ENCODE results near the gene SLC13A2. TPM values are rescaled to one million over a fixed set of nuclear protein-coding genes. Genes with fewer than 3 reads are reported as not detected.
"Not testable (repeated sequence)": the region's sequence is repeated elsewhere in the genome, so short reads cannot be mapped to it uniquely, and the experiment has no call there.

The SLC13A2 gene
- total RNA-seq: under 1 TPM in 1 of 2 donors, not detected in 1; 0.14 TPM
- long read RNA-seq, donor 1: 0 reads
- long read RNA-seq, donor 2: 0 reads

- no peak for DNase-seq (ENCODE audit: low spot score)
- intact Hi-C loops (cut with DNase I): loop anchor here in 1 of 2 donors (10.0 kb wide), 1 partner anchor 759 kb away; no protein-coding TSS in a partner anchor
Observed at GRCh38 chr17:28473542-28473941, at the start of gene SLC13A2. TSS of gene SLC13A2 (plus strand) at chr17:28473644. CDS start at chr17:28473713, 69 bp downstream.

GRCh38 chr17:28425206-28425605 lies 48.2 kb upstream of the SLC13A2 start:
- DNase-seq (ENCODE audit: low spot score): no peak
- intact Hi-C loops (cut with DNase I): no loop called here

GRCh38 chr17:28426081-28426519 lies 47.3 kb upstream of the SLC13A2 start:
- intact Hi-C loops (cut with DNase I): no loop called here
- DNase-seq (ENCODE audit: low spot score): no peak

- DNase-seq (ENCODE audit: low spot score): no peak
- intact Hi-C loops (cut with DNase I): no loop called here
Observed at GRCh38 chr17:28427371-28427770, 46.1 kb upstream of the SLC13A2 start.

- DNase-seq (ENCODE audit: low spot score); intact Hi-C loops (cut with DNase I): not testable (repeated sequence)
Observed at GRCh38 chr17:28427982-28428381, 45.5 kb upstream of the SLC13A2 start.

GRCh38 chr17:28433721-28434120 lies 39.7 kb upstream of the SLC13A2 start:
- no peak for DNase-seq (ENCODE audit: low spot score)

GRCh38 chr17:28434326-28434725 lies 39.1 kb upstream of the SLC13A2 start:
- intact Hi-C loops (cut with DNase I): loop anchor here in 1 of 2 donors (5.0 kb wide), 1 partner anchor 182 kb away; no protein-coding TSS in a partner anchor
- DNase-seq (ENCODE audit: low spot score): not testable (repeated sequence)

More at GRCh38 chr17:28433721-28434120, 39.7 kb upstream of the SLC13A2 start:
- intact Hi-C loops (cut with DNase I): loop anchor here in 1 of 2 donors (5.0 kb wide), 1 partner anchor 181 kb away; no protein-coding TSS in a partner anchor

- intact Hi-C loops (cut with DNase I): loop anchor here in 1 of 2 donors (10.0 kb wide), 1 partner anchor 71 kb away; no protein-coding TSS in a partner anchor
- no peak for DNase-seq (ENCODE audit: low spot score)
Observed at GRCh38 chr17:28443901-28444638, 29.4 kb upstream of the SLC13A2 start.

- DNase-seq (ENCODE audit: low spot score): no peak
- intact Hi-C loops (cut with DNase I): loop anchor here in 1 of 2 donors (10.0 kb wide), 1 partner anchor 68 kb away; no protein-coding TSS in a partner anchor
Observed at GRCh38 chr17:28446716-28447395, 26.6 kb upstream of the SLC13A2 start.

GRCh38 chr17:28447396-28447760 lies 26.1 kb upstream of the SLC13A2 start:
- DNase-seq (ENCODE audit: low spot score): no peak
- intact Hi-C loops (cut with DNase I): loop anchor here in 1 of 2 donors (10.0 kb wide), 1 partner anchor 67 kb away; no protein-coding TSS in a partner anchor

GRCh38 chr17:28449859-28450258 lies 23.6 kb upstream of the SLC13A2 start:
- DNase-seq (ENCODE audit: low spot score): no peak
- intact Hi-C loops (cut with DNase I): loop anchor here in 1 of 2 donors (10.0 kb wide), 1 partner anchor 65 kb away; no protein-coding TSS in a partner anchor

GRCh38 chr17:28457890-28458289 lies 15.6 kb upstream of the SLC13A2 start:
- intact Hi-C loops (cut with DNase I): no loop called here
- DNase-seq (ENCODE audit: low spot score): no peak

GRCh38 chr17:28458881-28459280 lies 14.6 kb upstream of the SLC13A2 start:
- DNase-seq (ENCODE audit: low spot score); intact Hi-C loops (cut with DNase I): not testable (repeated sequence)

- intact Hi-C loops (cut with DNase I): no loop called here
- DNase-seq (ENCODE audit: low spot score): no peak
Observed at GRCh38 chr17:28460901-28461300, 12.5 kb upstream of the SLC13A2 start.

- DNase-seq (ENCODE audit: low spot score): no peak
- intact Hi-C loops (cut with DNase I): loop anchor here in 1 of 2 donors (1.0 kb wide), 1 partner anchor 35 kb away; no protein-coding TSS in a partner anchor
Observed at GRCh38 chr17:28466001-28466400, 7.4 kb upstream of the SLC13A2 start.

GRCh38 chr17:28466521-28467048 lies 6.9 kb upstream of the SLC13A2 start:
- DNase-seq (ENCODE audit: low spot score): no peak
- intact Hi-C loops (cut with DNase I): loop anchor here in 1 of 2 donors (1.0 kb wide), 1 partner anchor 35 kb away; no protein-coding TSS in a partner anchor

- intact Hi-C loops (cut with DNase I): no loop called here
- no peak for DNase-seq (ENCODE audit: low spot score)
Observed at GRCh38 chr17:28467456-28468025, 5.9 kb upstream of the SLC13A2 start.

GRCh38 chr17:28468033-28468735 lies 5.3 kb upstream of the SLC13A2 start:
- intact Hi-C loops (cut with DNase I): not testable (repeated sequence)

GRCh38 chr17:28468781-28469180 lies 4.7 kb upstream of the SLC13A2 start:
- intact Hi-C loops (cut with DNase I): no loop called here

More at GRCh38 chr17:28468033-28468735, 5.3 kb upstream of the SLC13A2 start:
- not testable (repeated sequence) for DNase-seq (ENCODE audit: low spot score)

More at GRCh38 chr17:28468781-28469180, 4.7 kb upstream of the SLC13A2 start:
- DNase-seq (ENCODE audit: low spot score): no peak
